ENCODE results near the gene SUGCT. TPM values are rescaled to one million over a fixed set of nuclear protein-coding genes. Genes with fewer than 3 reads are reported as not detected.

Gene SUGCT
- polyA plus RNA-seq, 1 donor from 2014 or later, result 1.3 TPM

DNA sequence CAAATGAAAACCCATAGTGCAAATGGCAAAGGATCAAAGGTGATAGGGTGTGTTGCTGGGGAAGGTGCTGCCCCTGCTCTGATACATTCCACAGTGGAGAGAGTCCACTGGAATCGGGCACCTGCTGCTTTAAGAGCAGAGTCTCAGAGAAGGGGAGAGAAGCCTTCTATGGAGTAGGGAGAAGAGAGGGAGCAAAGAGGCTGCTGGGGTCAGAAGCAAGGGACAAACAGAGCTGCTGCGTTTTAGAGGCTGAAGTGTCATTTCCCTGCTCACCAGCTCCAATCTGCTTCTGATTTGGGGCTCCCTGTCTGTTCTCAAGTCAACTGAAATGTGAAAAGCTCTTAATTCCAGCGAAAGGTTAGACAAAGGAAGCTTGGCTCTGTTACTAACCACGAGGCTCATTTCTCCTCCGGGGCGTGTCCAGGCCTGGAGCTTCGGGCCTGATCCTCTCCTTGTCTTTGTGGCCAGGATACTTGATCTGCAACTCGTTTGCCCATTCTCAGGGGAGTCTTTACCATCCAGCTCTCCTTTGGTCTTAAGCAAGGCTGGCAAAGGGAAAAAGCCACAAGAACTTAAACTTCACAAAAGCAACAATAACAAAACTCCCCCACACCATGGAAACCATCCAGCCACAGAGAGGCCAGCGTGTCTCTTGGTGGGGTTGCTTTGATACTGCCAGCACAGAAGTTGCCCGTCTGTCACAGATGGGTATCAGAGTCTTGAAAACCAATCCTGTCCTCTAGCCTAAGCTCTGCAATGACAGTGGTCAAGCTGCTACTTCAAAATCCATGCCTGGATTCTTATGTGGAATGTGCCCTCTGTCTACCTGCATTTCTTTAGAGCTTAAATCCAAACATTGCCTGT, 692.6 kb downstream of the SUGCT start:
- peaks cover 0 to 2% (median 0%) of the 10 kb centered on the region in 3 donors for H3K9me3 Mint-ChIP-seq
- no peak overlapping the region for H3K27ac Mint-ChIP-seq
- H3K27me3 Mint-ChIP-seq, result no peaks in the 10 kb centered on the region
- H3K36me3 Mint-ChIP-seq, result no peaks in the 10 kb centered on the region
- no peak overlapping the region for H3K4me3 Mint-ChIP-seq
- no peaks in the 10 kb centered on the region for H3K4me1 Mint-ChIP-seq

DNA sequence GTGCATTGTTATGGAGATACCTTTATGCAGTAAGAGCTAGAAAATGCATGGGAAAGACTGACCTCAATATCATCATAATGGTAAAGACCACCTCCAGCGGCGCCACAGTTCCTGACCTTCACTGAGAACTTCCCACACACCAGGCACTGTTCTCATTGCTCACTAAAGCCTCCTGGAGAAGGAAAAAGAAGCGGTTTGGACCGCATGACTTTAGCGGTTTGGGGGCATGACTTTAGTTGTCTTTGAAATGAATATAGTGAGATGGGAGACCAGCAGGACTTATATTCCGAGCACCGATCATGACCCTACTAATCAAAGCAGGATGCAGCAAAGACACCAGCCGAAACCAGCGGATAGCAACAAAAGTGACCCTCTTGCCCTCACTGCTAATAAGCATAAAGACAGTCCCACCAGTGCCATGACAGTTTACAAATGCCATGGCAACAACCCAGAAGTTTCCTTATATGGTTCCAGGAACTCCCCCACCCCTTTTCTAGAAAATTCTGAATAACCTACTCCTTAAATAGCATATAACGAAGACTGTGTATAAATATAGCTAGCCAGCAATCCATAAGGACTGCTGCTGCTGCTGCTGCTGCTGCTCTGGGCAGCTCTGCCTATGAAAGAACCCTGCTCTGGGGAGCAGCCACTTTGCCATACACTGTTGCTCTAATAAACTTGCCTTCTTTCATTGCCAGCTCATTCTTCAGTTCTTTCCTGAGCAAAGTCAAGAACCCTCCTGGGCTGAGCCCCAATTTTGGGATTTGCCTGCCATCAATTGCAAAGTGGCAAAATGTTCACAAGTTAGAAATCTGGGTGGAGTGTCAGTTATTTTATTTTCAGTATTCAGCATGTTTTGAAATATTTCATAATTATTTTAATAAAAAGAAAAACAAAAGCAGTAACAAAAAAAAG, 694.1 kb downstream of the SUGCT start:
- H3K36me3 Mint-ChIP-seq, result no peaks in the 10 kb centered on the region
- no peak overlapping the region for H3K4me3 Mint-ChIP-seq
- no peak overlapping the region for H3K27ac Mint-ChIP-seq
- H3K9me3 Mint-ChIP-seq, result no peaks in the 10 kb centered on the region
- H3K4me1 Mint-ChIP-seq, result no peaks in the 10 kb centered on the region
- no peaks in the 10 kb centered on the region for H3K27me3 Mint-ChIP-seq

DNA sequence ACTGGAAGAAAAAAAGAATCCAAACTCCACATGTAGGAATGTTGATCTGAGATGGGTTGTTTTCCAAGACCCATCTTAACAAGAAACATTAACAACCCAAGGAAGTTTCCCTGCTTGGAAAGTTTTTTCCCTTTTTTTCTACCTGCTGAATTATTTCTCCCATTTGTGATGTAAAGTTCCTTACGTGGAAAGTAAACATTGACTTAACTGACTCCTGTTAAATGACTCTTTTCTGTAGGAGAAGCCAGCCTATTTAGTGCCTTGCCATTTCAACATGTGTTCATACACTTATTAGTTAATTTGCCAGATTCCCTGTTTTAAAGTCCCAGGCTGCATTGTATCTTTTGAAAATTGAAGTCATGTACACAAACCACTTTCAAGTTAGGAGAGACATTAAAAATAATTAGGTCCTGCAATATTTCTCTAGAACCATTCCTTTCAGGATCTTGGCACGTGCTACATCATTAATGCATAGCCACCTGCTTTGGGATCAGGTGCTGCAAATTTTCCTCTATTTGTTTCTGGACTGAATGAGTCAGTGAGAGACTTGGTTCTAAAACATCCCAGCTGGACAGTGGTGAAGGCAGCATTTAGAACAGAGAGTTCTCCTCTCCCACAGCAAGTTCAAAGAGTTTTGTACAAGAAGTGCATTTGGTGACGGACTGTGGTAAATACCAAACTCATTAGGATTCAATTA, 698.5 kb downstream of the SUGCT start:
- peaks cover 0 to 1% (median 0%) of the 10 kb centered on the region in 3 donors for H3K9me3 Mint-ChIP-seq
- no peak overlapping the region for H3K4me3 Mint-ChIP-seq
- no peak overlapping the region for H3K27ac Mint-ChIP-seq
- peaks cover 6 to 9% (median 8%) of the 10 kb centered on the region in 3 donors for H3K4me1 Mint-ChIP-seq
- no peaks in the 10 kb centered on the region for H3K36me3 Mint-ChIP-seq
- peaks cover 3% of the 10 kb centered on the region for H3K27me3 Mint-ChIP-seq

DNA sequence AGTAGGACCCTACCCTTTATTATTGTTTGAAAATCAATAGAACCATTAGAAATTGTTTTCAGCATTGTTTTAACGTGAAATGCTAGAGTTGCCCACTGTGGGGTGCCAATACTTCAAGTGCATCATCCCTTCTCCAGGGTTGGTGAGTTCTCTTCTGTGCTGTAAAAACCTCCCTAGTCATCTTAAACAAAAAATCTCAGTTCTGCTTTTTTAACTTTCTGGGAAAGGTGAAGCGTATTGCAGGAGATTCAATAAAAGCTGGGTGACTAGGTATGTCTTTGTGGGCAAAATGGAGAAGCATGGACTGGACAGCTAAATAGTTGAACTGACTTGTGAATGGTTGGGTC, 699.1 kb downstream of the SUGCT start:
- H3K4me1 Mint-ChIP-seq, result peaks cover 6 to 9% (median 8%) of the 10 kb centered on the region in 3 donors
- peaks cover 0 to 1% (median 0%) of the 10 kb centered on the region in 3 donors for H3K9me3 Mint-ChIP-seq
- no peak overlapping the region for H3K27ac Mint-ChIP-seq
- no peak overlapping the region for H3K4me3 Mint-ChIP-seq
- no peaks in the 10 kb centered on the region for H3K36me3 Mint-ChIP-seq
- H3K27me3 Mint-ChIP-seq, result peaks cover 3% of the 10 kb centered on the region

DNA sequence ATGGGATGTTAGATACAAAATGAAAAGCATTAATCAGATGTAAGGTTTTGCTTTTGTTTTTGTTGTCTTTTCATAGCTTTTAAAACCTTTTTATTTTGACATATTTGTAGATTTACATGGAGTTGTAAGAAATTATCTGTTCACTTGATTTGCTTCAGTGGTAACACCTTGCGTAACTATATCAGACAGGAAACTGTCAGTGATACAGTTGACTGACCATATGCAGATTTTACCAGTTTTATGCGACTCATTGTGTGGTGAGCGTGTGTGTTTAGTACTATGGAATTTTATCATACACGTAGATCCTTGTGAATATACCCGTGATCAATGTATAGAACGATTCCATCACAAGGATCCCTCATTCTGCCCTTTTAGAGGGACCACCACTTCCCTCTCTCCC, 701.4 kb downstream of the SUGCT start:
- H3K27ac Mint-ChIP-seq, result no peak overlapping the region
- peaks cover 2% of the 10 kb centered on the region for H3K36me3 Mint-ChIP-seq
- peaks cover 1 to 8% (median 2%) of the 10 kb centered on the region in 3 donors for H3K9me3 Mint-ChIP-seq

DNA sequence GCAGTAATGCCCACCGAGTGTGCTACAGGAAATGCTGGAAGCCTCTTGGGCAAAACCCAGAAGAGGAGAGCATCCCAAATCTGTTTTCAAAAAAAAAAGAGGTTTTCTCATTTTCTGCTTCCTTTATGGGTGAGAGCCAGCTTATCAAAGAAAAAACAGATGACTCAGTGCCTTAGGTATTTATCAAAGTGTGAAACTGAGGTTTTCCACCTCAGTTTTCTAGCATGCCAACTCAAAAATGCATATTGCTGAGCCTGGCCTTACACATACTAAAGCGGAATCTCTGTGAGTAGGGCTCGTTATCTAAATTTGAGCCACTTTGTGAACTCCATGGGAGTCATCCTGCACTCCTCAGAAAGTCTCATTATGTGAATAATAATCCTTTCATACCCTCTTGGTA, 705.1 kb downstream of the SUGCT start:
- H3K4me3 Mint-ChIP-seq, result peak overlapping the region in 1 of 4 donors; percentile 9
- peaks cover 6 to 9% (median 8%) of the 10 kb centered on the region in 3 donors for H3K4me1 Mint-ChIP-seq
- peaks cover 2% of the 10 kb centered on the region for H3K36me3 Mint-ChIP-seq
- H3K27me3 Mint-ChIP-seq, result peaks cover 3% of the 10 kb centered on the region
- no peak overlapping the region for H3K27ac Mint-ChIP-seq
- H3K9me3 Mint-ChIP-seq, result peaks cover 2 to 8% (median 4%) of the 10 kb centered on the region in 3 donors

More for the DNA sequence above, 701.4 kb downstream of the SUGCT start:
- peaks cover 6 to 9% (median 8%) of the 10 kb centered on the region in 3 donors for H3K4me1 Mint-ChIP-seq
- H3K4me3 Mint-ChIP-seq, result no peak overlapping the region
- peaks cover 3% of the 10 kb centered on the region for H3K27me3 Mint-ChIP-seq

DNA sequence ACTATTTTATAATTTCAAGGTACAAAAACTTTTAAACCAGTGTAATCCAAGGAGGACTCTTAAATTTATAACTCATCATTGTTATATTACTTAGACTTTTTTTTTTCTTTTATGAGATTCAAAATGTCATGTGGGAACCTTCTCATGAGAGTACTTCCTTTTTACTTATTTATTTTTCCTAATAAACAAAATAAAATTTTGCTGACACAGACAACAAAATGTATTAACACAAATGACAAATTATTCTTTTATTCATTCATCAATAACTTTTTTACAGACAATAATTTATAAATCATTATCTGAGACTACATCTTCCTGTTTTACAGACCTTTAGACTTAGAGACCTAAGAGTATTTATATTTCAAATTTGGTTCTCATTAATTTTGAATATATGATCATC, 706.2 kb downstream of the SUGCT start:
- H3K4me3 Mint-ChIP-seq, result no peak overlapping the region
- H3K9me3 Mint-ChIP-seq, result peaks cover 2 to 8% (median 3%) of the 10 kb centered on the region in 3 donors
- no peak overlapping the region for H3K27ac Mint-ChIP-seq
- H3K4me1 Mint-ChIP-seq, result peaks cover 6 to 8% (median 6%) of the 10 kb centered on the region in 3 donors
- peaks cover 2% of the 10 kb centered on the region for H3K36me3 Mint-ChIP-seq
- H3K27me3 Mint-ChIP-seq, result peaks cover 3% of the 10 kb centered on the region

DNA sequence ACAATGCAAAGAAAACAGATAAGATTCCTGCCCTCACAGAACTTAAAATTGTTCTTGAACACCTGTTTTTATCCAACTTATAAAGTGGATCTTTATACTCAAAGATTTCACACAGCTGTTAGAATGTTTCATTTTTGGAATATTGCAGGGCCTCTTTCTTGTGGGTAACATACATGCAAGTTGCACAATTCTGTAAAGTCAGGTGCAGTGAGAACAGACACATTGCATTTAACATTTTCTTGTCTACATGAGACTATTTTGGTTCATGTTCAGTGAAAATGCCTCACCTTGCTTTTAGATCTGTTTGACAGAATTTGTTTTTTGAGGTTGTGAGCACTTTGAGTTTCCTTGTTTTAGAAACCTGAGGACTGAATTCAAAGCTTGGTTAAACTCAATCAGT, 707.8 kb downstream of the SUGCT start:
- no peaks in the 10 kb centered on the region for H3K4me1 Mint-ChIP-seq

DNA sequence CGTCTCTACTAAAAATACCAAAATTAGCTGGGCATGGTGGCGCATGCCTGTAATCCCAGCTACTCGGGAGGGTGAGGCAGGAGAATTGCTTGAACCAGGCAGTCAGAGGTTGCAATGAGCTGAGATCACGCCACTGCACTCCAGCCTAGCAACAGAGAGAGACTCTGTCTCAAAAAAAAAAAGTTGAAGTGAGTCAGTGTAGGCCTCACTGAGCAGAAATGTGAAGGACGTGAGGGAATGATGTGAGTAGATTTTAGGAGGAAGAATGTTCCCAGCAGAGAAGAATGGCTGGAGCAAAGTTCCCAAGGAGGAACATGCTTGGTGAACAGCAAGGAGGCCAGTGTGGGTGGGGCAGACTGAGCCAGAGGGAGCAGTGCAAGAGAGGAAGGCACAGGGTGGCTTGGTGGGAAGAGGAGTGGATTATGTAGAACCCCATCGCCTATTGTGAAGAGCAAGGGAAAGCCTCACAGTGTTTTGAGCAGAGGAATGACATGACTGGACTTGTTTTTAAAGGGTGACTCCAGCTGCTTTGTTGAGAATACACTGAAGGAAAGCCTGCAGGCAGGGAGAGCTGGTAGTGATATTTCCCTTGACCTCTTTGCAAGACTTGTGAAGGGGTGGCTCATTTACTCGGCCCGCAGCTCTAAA, 708.7 kb downstream of the SUGCT start:
- Mint-ChIP-seq H3K27me3 (no peaks in the 10 kb centered on the region), H3K9me3 (peaks cover 2 to 8% (median 3%) of the 10 kb centered on the region in 3 donors), H3K36me3 (peaks cover 2% of the 10 kb centered on the region), H3K4me3 (no peak overlapping the region), H3K27ac (no peak overlapping the region), H3K4me1 (no peaks in the 10 kb centered on the region)

More for the DNA sequence above, 707.8 kb downstream of the SUGCT start:
- no peak overlapping the region for H3K4me3 Mint-ChIP-seq
- no peaks in the 10 kb centered on the region for H3K27me3 Mint-ChIP-seq
- H3K27ac Mint-ChIP-seq, result no peak overlapping the region
- peaks cover 2% of the 10 kb centered on the region for H3K36me3 Mint-ChIP-seq
- H3K9me3 Mint-ChIP-seq, result peaks cover 2 to 8% (median 3%) of the 10 kb centered on the region in 3 donors

DNA sequence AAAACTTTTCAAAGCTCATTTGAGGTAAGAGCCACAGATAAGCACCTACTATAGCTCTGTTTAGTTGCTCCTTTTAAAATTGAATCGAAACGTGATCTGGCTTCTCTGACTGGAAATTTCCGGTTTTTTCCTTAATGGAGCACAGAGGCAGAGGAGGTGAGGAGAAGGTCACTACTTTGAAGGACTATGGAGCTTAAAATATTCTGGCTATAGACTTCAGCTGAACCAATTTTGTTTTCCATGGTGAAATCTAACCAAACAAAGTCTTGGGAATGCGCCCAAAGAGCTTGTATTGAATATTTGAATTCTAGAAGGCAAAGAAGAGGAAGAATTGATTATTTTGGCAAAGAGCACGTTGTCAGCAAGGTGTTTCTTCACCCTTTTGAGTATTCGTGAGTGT, 711.1 kb downstream of the SUGCT start:
- Mint-ChIP-seq H3K4me1 (peaks cover 0 to 1% (median 0%) of the 10 kb centered on the region in 3 donors), H3K36me3 (no peaks in the 10 kb centered on the region), H3K27me3 (no peaks in the 10 kb centered on the region), H3K27ac (no peak overlapping the region), H3K9me3 (peaks cover 0 to 3% (median 0%) of the 10 kb centered on the region in 3 donors), H3K4me3 (no peak overlapping the region)

DNA sequence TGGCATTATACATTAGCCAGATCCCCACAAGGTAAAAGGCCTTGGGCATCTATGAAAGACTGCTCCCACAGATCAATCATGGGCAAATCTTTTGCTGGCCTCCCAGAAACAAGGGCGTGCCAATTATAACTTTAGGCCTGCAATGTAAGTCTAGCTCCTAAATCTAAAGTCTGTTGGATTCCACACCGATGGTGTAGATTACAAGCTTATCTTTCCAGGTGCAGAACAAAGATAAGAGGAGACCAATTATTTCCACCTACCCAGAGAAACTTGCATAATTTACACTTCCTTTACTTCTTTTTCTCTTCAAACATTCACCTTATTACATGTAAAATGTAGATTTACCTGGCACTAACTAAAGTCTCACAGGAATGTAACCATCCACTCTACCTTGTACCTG, 713.1 kb downstream of the SUGCT start:
- Mint-ChIP-seq H3K27me3 (no peaks in the 10 kb centered on the region), H3K9me3 (peaks cover 0 to 2% (median 0%) of the 10 kb centered on the region in 3 donors), H3K27ac (no peak overlapping the region), H3K4me3 (no peak overlapping the region), H3K4me1 (peaks cover 0 to 2% (median 0%) of the 10 kb centered on the region in 3 donors), H3K36me3 (no peaks in the 10 kb centered on the region)

DNA sequence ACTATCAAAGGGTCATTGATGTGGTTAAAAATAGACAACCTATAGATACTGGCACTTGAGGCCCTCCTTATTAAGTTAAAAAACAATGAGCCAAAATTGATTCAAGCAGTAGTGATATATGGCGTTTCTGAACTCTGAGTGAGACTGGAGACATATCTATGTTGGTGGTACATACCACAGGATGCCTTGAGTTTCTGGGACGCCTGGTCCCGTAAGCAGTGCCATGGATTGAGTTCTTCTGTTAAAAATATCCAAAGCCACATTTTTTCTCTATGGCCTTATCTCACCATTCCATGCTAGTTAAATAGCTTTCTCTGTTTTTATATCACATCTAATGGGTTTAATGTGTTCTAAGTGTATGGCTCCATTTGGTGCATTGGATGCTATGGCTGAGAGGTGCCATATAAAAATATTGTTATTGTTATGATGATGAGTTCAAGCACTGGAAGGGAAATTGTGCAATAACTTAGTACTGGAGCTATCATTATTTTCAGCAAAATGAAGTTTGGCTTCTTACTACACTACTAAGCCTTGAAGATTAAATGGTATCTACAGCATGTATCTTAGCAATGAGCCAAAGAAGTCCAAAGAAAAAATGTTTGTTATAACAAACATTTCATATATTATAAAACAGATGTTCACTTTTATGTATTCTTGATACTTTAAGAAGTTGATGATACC, 713.9 kb downstream of the SUGCT start:
- H3K36me3 Mint-ChIP-seq, result no peaks in the 10 kb centered on the region
- no peaks in the 10 kb centered on the region for H3K9me3 Mint-ChIP-seq
- no peaks in the 10 kb centered on the region for H3K27me3 Mint-ChIP-seq
- no peak overlapping the region for H3K4me3 Mint-ChIP-seq
- H3K27ac Mint-ChIP-seq, result no peak overlapping the region
- H3K4me1 Mint-ChIP-seq, result peaks cover 0 to 2% (median 0%) of the 10 kb centered on the region in 3 donors

DNA sequence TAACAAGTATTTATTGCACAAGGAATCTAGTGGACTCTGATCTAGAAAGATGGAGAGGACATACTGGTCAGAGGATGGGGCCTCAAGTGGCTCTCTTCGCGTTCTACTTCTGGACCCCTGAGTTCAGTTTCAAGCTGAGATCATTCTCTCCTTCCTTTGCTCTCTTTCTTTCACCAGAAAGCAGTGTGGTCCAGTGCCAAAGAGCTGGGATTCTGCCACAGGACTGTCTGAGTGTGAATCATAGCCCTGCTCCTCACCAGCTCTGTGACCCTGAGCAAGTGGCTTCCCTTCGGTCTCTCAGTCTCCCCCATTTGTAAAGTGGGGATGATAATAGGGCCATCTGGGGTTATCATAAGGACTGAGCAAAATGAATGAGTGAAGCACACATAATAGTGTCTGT, 715.2 kb downstream of the SUGCT start:
- H3K27ac Mint-ChIP-seq, result no peak overlapping the region
- H3K4me1 Mint-ChIP-seq, result peaks cover 0 to 2% (median 0%) of the 10 kb centered on the region in 3 donors
- no peaks in the 10 kb centered on the region for H3K36me3 Mint-ChIP-seq
- H3K9me3 Mint-ChIP-seq, result no peaks in the 10 kb centered on the region
- H3K4me3 Mint-ChIP-seq, result no peak overlapping the region
- H3K27me3 Mint-ChIP-seq, result no peaks in the 10 kb centered on the region

DNA sequence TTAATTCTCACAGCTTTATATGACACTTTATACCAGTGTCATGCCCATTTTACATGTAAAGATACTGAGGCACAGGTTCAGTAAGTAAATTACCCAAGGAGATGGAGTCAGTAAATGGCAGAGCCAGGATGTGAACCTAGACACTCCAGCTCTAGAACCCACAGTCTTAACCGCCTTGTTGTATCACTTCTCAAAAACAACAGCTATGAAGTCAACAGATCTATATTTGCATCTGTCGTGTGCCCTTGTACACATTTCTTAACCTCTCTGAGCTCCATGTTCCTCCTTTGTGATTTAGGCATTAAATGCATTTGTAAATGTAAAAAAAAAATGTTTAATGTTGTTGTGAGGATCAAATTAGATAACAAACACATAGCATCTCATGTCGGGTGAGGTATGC, 716.2 kb downstream of the SUGCT start:
- H3K4me3 Mint-ChIP-seq, result no peak overlapping the region
- H3K36me3 Mint-ChIP-seq, result no peaks in the 10 kb centered on the region
- no peaks in the 10 kb centered on the region for H3K9me3 Mint-ChIP-seq
- H3K27ac Mint-ChIP-seq, result no peak overlapping the region
- H3K27me3 Mint-ChIP-seq, result no peaks in the 10 kb centered on the region
- H3K4me1 Mint-ChIP-seq, result peaks cover 0 to 4% (median 0%) of the 10 kb centered on the region in 3 donors
